Subcutaneous adipose tissue (tissue), 4 donors: ENCODE results near the gene CSGALNACT2. TPM values are rescaled to one million over a fixed set of nuclear protein-coding genes. Genes with fewer than 3 reads are reported as not detected.

ENCODE experiments used
- CTCF ChIP-seq: fragments of 450-650 bp; IDR thresholded peaks from one replicate; pipeline ENCODE4 v1.5.1; 2016; ENCODE audit warnings: low read depth, mild to moderate bottlenecking, control low read depth, antibody characterized with exemption, moderate library complexity
- total RNA-seq, 4 donors: library from RNA; depleted of rRNA; stranded (reverse); fragments of >200 nt; gene quantifications; one replicate each; pipeline ENCODE4 v1.1.0, GENCODE V29; 2016

CSGALNACT2 gene
- total RNA-seq, 4 donors from 2014 or later: 23.9 to 94.3 (median 41.1) TPM

- TF ChIP-seq CTCF: no peak
These were observed 90.5 kb downstream of the CSGALNACT2 start for GRCh38 chr10:43228783-43229207.

- no peak for TF ChIP-seq CTCF
These were observed 91.2 kb downstream of the CSGALNACT2 start for GRCh38 chr10:43229208-43230061.

GRCh38 chr10:43230101-43230908, 92.1 kb downstream of the CSGALNACT2 start:
- TF ChIP-seq CTCF: no peak

GRCh38 chr10:43230909-43231522, 92.8 kb downstream of the CSGALNACT2 start:
- no peak for TF ChIP-seq CTCF

GRCh38 chr10:43231523-43232078, 93.4 kb downstream of the CSGALNACT2 start:
- no peak for TF ChIP-seq CTCF

GRCh38 chr10:43233601-43234430, 95.6 kb downstream of the CSGALNACT2 start:
- no peak for TF ChIP-seq CTCF
